ENCODE measurements around the gene ATF1.
"Not testable (repeated sequence)": the region's sequence is repeated elsewhere in the genome, so short reads cannot be mapped to it uniquely, and the experiment has no call there.

ATF1 gene

DNA sequence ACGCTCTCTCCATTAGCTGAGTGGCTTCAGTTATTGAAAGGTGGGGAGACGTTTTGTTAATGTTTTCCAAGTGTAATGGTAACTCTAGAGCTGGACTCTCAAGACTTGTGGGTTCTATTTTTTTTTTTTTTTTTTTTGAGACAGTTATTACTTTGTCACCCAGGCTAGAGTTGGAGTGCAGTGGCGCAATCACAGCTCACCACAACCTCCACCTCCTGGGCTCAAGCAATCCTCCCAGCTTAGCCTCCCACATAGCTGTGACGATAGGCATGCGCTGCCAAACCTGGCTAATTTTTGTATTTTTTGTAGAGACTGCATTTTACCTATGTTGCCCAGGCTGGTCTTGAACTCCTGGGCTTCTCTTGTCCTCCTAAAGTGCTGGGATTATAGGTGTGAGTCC, 26.2 kb downstream of the ATF1 start:
- DNase-seq (ENCODE audit: insufficient read length, low spot score) (no peak), FAIRE-seq (no peak)

DNA sequence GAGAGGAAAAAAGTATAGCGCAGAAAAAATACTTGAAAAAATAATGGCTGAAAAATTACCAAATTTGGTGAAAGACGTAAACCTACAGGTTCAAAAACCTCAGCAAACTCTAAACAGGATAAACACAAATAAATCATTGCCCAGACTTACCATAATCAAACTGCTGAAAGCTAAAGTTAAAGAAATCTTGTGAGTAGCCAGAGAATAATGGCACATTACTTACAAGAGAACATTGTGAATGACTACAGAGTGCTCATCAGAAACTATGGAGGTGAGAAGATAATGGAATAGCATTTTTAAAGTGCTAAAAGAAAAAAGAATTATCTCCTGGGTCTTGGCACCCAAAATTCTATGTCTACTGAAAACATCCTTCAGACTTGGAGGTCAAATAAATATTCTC, 36.0 kb downstream of the ATF1 start:
- DNase-seq (ENCODE audit: insufficient read length, low spot score), result no peak
- no peak for FAIRE-seq

DNA sequence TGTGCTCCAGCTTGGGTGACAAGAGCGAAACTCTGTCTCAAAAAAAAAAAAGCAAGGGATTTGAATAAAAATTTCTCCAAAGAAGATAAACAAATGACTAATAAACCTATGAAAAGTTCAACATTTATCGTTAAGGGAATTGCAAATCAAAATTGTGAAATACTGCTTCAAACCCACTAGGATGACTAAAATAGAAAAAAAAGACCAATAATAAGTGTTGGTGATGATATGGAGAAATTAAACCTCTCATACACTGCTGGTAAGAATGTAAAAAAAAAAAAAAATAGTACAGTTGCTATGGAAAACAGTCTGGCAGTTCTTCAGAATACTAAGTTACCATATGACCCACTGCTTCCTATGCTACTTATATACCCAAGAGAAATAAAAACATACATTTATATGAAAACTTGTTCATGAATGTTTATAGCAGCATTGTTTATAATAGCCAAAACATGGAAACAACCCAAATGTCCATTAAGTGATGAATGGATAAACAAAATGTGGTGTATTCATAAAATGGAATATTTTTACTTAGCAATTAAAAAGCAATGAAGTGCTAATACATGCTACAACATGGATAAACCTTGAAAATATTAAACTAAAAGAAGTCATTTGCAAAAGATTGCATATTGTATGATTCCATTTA, 39.5 kb downstream of the ATF1 start:
- FAIRE-seq (no peak), DNase-seq (ENCODE audit: insufficient read length, low spot score) (no peak)

DNA sequence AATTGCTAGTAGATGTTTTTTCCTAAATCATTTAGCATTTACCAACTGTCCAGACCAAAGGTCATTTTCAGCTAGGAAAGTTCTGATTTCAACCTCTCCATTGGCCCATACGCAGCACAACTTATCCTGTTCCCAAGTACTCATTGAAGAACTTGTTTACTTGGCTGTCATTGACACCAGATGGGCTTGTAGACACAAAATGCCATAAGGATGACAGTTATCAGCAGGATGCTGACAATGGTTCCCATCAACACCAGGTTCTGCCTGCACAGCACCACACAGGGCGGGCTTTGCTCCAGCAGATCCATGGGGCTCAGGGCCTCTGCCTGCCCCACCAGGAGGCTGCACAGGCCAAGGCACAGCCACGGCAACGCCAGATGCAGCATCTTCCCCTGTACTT, 42.3 kb downstream of the ATF1 start:
- FAIRE-seq, result no peak
- no peak for DNase-seq (ENCODE audit: insufficient read length, low spot score)

DNA sequence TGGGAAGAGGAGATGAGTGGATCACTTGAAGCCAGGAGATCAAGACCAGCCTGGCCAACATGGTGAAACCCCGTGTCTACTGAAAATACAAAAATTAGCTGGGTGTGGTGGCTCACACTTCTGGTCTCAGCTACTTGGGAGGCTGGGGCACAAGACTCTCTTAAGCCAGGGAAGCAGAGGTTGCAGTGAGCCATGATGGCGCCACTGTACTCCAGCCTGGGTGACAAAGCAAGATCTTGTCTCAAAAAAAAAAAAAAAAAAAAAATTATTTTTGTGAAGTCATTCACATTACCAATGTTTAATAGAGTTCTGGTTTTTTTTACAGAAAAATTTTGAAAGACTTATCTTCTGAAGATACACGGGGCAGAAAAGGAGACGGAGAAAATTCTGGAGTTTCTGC, 45.2 kb downstream of the ATF1 start:
- DNase-seq (ENCODE audit: insufficient read length, low spot score); FAIRE-seq: not testable (repeated sequence)

DNA sequence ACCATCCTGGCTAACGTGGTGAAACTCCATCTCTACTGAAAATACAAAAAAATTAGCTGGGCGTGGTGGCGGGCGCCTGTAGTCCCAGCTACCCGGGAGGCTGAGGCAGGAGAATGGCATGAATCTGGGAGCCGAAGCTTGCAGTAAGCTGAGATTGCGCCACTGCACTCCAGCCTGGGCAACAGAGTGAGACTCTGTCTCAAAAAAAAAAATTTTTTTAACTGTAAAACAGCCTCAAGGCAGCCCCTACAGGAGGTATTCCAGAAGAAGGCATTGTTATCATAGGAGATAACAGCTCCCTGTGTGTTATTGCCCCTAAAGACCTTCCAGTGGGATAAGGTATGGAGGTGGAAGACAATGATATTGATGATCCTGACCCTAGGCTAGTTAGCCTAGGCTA, 51.0 kb downstream of the ATF1 start:
- FAIRE-seq; DNase-seq (ENCODE audit: insufficient read length, low spot score): not testable (repeated sequence)

DNA sequence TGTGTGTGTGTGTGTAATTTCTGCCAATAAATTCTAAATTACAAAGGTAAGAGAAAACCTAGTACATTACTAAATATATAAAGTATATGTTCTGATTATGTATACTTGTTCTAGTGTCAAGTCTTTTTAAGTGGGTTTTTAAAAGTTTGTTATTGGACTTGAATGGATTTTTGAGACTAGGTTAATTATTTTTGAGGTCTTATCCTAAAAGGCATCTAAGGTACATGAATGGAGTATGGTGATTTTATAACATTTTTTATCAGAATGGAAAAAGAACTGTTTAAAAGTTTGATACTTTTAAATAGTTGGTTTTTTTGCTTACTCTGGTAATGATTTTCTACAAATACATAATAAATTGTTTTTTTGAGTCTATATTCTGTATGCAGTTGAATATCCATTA, 56.3 kb downstream of the ATF1 start:
- DNase-seq (ENCODE audit: insufficient read length, low spot score) (no peak), FAIRE-seq (no peak)

DNA sequence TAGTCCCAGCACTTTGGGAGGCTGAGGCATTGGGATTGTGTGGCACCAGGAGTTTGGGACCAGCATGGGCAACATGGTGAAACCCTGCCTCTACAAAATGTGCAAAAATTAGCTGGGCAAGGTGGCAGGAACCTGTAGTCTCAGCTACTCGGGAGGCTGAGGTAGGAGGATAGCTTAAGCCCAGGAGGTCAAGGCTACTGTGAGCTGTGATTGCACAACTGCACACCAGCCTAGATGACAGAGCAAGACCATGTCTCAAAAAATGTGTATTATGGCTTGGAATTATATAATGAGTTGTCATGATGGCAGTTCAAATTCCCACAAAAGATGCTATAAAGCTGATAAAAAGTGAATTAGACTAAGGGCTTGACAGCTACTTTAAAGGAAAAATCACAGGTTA, 58.2 kb downstream of the ATF1 start:
- no peak for FAIRE-seq

DNA sequence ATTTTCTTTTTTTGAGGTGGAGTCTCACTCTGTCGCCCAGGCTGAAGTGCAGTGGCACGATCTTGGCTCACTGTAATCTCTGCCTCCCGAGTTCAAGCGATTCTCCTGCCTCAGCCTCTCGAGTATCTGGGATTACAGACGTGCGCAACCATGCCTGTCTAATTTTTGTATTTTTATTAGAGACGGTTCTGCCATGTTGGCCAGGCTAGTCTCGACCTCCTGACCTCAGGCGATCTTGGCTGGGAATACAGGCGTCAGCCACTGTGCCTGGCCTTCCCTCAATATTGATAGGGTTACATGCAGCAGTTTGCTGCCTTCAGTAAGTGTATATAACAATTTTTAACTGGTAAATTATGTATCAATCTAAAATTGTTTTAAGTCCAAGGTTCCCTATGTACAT, 59.8 kb downstream of the ATF1 start:
- DNase-seq (ENCODE audit: insufficient read length, low spot score); FAIRE-seq: not testable (repeated sequence)

More for the DNA sequence above, 58.2 kb downstream of the ATF1 start:
- no peak for DNase-seq (ENCODE audit: insufficient read length, low spot score)

DNA sequence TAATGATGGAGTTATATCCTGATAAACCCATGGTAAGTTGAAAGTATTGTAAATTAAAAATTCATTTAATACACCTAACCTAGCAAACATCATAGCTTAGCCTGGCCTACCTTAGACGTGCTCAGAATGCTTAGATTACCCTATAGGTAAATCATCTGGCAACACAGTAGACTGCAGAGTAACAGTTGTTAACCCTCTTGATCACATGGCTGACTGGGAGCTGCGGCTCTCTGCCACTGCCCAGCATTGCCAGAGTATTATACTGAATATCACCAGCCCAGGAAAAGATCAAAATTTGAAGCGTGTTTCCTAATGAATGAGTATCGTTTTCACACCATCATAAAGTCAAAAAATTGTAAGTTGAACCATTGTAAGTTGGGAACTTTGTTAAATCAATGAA, 61.0 kb downstream of the ATF1 start:
- FAIRE-seq (peak; percentile 26), DNase-seq (ENCODE audit: insufficient read length, low spot score) (no peak)

DNA sequence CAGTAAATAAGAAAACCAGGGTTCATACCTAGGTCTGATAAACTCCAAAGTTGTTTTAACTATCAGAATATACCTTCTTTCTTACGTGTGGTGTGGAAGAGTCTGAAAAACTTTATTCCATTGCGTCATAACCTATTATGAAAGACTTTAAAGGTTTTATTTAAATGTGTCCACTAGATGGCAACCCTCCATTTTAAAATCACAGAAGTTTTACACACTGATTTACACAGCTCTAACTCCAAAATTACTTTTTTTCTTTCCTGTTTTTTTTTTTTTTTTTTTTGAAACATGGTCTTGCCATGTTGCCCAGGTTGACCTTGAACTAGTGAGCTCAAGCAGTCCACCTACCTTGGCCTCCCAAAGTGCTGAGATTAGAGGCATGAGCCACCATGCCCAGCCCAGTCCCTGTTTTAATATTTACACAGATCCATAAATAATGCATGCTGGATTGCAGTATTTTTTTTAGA, 61.5 kb downstream of the ATF1 start:
- FAIRE-seq (peak; percentile 69), DNase-seq (ENCODE audit: insufficient read length, low spot score) (no peak)

DNA sequence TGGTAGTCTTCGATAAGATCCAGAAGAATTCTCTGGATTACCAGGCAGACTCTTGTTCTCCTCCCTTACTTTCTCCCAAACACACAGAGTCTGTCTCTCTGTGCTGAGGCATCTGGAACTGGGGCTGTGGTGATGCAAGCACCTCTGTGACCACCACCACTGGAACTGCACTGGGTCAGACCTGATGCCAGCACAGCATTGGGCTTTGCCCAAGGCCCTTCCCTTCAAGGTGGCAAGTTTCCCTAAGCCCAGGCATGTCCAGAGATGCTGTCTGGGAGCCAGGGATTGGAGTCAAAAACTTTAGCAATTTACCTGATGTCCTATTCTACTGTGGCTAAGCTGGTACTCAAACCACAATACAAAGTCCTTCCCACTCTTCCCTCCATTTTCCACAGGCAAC, 64.2 kb downstream of the ATF1 start:
- FAIRE-seq, result no peak
- DNase-seq (ENCODE audit: insufficient read length, low spot score), result no peak

DNA sequence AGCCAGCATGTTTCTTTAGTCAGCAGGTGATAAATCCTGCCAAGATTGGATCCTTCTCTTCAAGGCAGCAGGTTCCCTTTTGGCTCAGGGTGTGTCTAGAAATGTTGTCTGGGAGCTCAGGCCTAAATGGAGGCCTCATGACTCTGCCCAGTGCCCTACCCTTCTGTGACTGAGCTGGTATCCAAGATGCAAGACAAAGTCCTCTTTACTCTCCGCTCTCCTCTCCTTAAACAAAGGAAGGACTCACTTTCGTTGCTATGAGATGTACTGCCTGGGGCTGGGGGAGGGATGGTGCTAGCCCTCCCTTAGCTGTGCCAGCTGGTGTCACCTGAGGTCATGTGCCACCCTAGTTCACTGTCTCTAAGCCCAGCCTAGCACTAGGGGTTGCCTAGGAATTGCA, 65.0 kb downstream of the ATF1 start:
- FAIRE-seq (no peak), DNase-seq (ENCODE audit: insufficient read length, low spot score) (no peak)

DNA sequence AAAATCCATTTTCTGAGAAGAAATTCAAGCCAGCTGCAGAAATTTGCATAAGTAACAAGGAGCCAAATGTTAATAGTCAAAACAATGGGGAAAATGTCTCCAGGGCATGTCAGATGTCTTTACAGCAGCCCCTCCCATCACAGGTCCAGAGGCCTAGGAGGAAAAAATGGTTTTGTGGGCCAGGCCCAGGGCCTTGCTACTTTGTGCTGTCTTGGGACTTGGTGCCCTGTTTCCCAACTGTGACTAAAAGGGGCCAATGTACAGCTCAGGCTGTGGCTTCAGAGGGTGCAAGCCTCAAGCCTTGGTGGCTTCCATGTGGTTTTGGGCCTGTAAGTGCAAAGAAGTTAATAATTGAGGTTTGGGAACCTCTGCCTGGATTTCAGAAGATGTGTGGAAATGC, 69.9 kb downstream of the ATF1 start:
- not testable (repeated sequence) for DNase-seq (ENCODE audit: insufficient read length, low spot score); FAIRE-seq

DNA sequence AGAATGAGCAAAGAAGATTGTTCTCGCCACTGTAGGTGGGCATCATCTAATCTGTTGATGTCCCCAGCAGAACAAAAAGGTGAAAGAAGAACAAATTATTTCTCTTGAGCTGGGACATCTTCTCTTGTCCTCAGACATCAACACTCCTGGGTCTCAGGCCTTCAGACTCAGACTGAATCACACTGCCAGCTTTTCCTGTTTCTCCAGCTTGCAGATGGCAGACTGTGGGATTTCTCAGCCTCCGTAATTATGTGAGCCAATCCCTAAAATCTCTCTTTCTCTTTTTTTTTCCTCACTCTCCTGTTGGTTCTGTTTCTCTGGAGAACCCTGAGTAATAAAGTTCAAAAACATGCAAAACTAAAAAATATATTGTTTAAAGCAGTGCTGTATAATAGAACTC, 75.1 kb downstream of the ATF1 start:
- FAIRE-seq (no peak), DNase-seq (ENCODE audit: insufficient read length, low spot score) (no peak)

DNA sequence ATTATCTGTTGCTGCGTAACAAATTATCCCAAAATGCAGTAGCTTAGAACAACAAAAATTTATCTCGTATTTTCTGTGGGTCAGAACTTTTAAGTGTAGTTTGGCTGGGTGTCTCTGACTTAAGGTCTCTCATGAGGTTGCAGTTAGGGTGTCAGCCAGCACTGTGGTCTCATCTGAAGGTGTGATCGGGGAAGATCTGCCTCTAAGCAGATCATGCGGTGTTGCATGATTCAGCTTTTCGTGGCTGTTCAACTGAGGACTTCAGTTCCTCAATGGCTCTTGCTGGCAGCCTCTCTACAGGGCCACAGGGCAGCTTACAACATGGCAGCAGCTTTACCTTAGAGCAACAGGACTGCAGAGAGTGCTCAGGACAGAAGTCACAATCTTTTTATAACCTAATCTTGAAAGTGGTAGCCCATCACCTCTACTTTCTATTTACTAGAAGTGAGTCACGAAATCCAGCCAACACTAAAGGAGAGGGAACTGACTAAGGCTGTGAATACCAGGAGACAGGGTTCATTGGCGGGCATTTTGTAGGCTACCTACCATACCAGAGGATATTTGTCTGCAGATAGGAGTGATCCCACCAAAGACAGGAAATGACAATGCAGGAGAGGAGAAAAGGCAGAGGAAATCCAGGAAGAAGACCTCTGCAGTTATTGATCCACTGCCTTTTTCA, 77.0 kb downstream of the ATF1 start:
- FAIRE-seq, result no peak
- no peak for DNase-seq (ENCODE audit: insufficient read length, low spot score)

DNA sequence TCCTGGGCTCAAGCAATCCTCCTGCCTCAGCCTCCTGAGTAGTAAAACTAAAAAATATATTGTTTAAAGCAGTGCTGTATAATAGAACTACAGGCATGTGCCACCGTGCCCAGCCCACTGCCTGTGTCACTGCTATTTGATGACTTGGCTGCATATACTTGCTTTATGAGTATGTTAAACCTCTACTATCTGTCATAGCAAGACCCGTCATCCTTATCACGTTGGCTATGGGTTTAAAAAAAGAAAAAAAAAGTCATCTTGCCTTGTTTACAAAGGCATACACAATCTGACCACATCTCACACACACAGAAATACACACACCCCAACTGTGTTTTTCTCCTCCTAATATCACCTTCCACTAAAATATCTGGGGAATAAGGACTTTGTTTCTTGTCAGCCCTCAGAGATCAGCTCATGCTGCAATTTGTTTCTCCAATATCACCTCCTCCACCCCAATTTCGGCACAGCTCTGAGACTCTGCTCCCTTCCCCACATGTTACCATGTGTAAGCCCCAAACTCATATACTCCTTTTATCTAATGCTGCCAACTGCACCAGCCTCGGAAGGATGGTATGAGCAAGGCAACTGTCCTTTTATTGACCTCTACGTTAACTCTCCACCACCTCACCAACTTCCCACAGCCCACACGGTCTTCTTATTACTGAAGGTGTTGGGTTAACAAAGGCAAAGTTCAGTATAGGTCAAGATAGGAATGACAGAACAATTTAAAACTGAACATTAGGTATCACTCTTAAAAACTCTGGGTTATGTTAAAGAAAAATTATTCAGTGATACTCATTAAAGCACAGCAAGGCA, 78.0 kb downstream of the ATF1 start:
- FAIRE-seq, result no peak
- no peak for DNase-seq (ENCODE audit: insufficient read length, low spot score)

DNA sequence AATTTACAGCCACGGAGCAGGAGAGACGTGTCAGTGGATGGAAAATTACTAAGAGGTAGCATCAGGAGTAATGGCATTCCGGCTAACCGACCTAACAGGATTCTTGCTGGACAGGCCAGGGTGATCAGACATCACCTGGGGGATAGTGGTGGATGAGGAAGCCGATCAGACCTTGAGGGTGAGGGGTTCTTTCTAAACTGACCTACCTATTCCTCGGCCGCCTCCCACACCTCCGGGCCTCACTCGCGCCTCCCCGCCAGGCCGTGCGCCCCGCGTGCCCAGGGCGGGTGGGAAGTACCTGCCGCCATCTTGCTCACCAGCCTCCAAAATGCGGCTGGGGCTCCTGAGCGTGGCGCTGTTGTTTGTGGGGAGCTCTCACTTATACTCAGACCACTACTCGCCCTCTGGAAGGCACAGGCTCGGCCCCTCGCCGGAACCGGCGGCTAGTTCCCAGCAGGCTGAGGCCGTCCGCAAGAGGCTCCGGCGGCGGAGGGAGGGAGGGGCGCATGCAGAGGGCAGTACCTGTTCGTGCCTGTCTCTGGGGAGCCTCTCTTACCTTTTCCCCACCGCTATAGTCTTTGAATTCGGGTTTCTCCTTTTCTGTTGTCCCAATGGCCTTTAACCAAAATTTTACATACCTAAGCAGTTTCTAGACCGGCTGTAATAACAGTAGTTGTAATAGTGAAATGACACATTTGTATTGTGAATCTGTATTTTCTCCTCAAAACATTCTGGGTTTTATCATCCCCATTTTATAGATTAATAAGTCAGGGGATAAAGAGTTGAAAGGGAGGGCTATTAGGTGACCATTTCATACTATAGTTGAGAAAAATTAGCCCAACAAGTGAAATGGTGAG, 79.0 kb downstream of the ATF1 start, which contains the start of gene TMPRSS12:
TMPRSS12 (plus strand) TSS at position 290 of the 857 bp plus-strand sequence; CDS start at position 329, 39 bp downstream.
- DNase-seq (ENCODE audit: insufficient read length, low spot score) (no peak), FAIRE-seq (no peak)

DNA sequence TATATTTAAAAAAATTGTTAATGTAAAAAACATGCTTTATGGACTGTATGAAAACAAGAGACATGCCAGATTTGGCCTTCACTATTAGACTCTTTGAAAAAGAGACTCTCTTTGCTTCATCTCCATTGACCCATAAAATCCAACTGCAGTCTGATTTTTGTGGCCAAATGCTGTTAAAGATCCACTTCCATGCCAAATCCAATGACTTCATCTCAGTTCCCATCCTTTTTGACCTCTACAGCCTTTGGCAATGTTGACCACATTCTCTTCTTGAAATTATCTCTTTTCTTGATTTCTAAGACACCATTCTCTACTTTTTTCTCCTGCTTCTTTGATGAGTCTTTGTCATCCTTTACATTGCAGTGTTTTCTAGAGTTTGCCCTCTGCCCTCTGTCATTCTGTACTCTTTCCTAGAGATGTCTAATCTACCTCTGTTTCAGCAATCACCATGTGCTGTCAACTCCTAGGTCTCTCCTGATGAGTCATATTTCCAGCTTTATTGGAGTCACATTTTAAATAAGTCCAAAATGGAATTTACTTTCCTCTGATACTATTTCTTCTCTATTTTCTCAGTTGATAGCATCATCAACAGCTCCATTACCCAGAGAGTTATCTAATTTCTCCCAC, 81.2 kb downstream of the ATF1 start:
- FAIRE-seq (no peak), DNase-seq (ENCODE audit: insufficient read length, low spot score) (no peak)

DNA sequence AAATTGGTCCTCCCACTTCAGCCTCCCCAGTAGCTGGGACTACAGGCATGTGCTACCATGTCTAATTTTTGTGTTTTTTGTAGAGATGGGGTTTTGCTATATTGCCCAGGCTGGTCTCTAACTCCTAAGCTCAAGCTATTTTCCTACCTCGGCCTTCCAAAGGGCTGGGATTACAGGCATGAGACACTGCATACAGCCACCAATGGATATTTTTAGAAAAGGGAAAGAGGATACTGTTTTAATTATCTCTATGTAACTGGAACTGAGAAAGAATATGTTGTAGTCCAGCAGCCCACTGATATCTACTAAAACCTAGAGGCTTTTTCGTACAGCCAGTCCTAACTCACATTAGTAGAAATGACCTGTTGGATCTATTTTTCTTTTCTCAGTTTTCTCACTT, 85.1 kb downstream of the ATF1 start:
- DNase-seq (ENCODE audit: insufficient read length, low spot score), result no peak

More for the DNA sequence above, 85.1 kb downstream of the ATF1 start:
- FAIRE-seq, result no peak
